ENCODE results near the gene BPI.
A peak's percentile ranks its signal among the peaks of the same experiment; 100 is the strongest.
"Not testable (repeated sequence)": the region's sequence is repeated elsewhere in the genome, so short reads cannot be mapped to it uniquely, and the experiment has no call there.

BPI gene

GRCh38 chr20:38304845-38305447 lies 990 bp downstream of the BPI start:
- DNase-seq (ENCODE audit: low spot score), result no peak

GRCh38 chr20:38305541-38305940 lies 1.6 kb downstream of the BPI start:
- no peak for DNase-seq (ENCODE audit: low spot score)

DNA sequence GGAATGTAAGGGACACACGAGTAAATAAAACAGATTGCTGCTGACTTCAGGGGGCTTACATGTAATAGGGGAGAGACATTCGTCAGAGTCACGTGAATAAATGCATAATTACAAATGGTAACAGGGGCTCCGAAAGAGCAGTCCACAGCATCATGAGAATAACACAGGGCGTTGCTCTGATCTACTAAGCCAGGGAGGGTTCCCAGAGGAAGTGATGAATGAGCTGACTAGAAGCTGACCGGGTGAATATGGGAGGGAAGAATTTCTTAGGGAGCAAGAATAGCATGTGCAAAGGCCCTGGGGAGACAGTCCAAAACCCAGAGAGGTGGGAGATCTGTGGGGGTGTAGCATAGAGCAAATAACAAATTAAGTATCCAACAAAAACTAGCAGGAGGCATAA lies 2.4 kb downstream of the BPI start:
- no peak for DNase-seq (ENCODE audit: low spot score)

GRCh38 chr20:38307371-38308046 lies 3.6 kb downstream of the BPI start:
- DNase-seq (ENCODE audit: low spot score), result no peak

DNA sequence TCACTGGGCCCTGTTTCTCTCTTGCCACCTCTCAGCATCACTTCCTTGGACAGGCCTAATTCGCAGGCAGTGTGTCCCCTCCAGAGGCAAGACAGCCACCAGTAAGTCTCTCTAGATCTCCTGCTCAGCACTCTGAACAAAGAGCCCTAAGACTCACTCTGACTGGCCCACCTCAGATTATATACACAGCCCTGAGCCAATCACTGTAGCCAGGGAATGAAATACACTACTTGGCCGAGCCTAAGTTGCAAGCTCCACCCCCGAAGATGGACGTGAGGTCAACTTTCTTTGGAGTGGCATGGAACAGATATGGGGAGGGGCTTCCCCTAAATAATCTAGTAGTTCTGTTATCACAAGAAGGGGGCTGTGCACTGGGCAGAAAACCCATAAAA lies 4.1 kb downstream of the BPI start:
- DNase-seq (ENCODE audit: low spot score), result no peak

DNA sequence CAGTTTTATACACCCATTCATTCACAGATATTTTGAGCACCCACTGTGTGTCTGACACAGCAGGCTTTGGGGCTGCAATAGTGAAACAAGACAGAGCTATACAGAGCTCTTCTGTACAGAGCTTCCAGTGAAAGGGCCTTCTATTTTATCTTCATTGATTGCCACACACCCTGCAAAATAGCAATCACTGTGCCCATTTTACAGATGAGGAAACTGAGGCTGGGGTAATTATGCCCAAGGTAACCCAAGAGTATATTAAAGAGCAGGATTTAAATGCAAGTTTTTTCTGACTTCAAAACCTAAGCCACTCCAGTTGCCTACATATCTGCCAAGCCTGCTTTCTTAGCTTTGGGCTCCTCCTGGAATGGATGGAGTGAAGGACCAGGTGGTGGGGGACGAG lies 4.5 kb downstream of the BPI start:
- DNase-seq (ENCODE audit: low spot score), result no peak

- DNase-seq (ENCODE audit: low spot score), result no peak
Measured at GRCh38 chr20:38311091-38311490, 7.1 kb downstream of the BPI start.

DNA sequence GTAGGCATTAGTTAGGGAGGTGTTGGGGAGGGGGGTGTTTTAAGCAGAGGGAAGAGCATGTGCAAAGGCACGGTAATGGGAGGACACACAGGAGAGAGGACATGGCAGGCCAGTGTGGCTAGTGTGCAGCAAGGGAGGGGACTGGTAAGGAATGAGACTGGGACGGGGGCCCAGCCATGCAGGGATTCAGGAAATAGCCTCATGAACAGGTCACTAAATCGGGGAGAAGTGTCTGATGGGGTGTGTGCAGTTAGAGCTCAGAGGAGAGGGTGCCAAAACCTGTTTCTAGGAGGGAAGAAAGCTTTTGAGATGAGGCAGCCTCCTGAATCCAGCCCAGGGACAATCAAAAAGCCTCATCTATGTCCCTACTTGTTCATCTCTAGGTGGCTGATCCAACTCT lies 7.5 kb downstream of the BPI start:
- no peak for DNase-seq (ENCODE audit: low spot score)

- DNase-seq (ENCODE audit: low spot score), result no peak
Measured at GRCh38 chr20:38313676-38314075, 9.7 kb downstream of the BPI start.

GRCh38 chr20:38314350-38314749 lies 10.4 kb downstream of the BPI start:
- not testable (repeated sequence) for DNase-seq (ENCODE audit: low spot score)

DNA sequence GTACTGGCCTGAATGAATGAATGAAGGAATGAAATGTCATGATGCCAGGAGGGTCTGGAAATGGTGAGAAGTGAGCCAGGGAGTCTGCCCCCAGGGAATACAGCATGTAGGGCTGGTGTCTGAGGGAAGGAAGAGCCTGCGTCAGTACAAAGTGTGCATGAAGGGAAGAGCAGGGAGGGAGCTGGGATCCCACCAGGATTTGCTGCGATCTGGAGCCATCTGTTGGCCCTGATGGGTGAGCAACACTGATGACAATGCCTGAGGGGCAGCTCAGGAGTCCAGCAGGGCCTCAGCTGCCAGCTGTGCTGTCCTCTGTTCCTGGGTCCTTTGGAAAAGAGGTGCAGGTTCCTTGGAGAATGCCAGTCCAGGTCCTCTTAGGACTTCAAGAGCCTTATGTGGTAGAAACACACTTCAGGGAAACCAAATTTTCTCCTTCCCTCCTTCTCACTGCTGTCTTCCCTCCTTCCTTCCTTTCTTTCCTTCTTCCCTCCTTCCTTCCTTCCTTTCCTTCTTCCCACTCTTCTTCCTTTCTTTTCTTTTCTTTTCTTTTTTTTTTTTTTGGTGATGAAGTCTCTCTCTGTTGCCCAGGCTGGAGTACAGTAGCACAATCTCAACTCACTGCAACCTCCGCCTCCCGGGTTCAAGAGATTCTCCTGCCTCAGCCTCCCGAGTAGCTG lies 11.5 kb downstream of the BPI start:
- DNase-seq (ENCODE audit: low spot score), result no peak

- DNase-seq (ENCODE audit: low spot score), result no peak
Measured at GRCh38 chr20:38316341-38316740, 12.4 kb downstream of the BPI start.

DNA sequence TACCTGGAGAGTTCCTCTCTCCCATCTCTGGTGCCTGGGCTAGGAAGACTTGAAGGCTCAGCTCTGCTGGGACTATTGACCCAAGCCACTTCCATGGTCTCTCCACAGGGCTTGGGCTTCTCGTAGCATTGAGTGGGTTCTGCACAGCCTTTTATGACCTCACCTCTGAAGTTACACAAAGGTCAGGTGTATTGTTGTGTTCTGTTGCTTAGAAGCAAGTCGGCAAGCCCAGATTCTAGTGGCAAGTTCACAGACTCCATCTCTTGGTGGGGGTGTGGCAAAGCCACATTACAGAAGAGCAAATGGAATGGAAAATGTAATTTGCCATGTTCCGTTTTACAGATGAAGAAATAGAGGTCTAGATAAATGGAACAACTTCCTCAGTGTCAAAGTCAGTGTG lies 13.5 kb downstream of the BPI start:
- no peak for DNase-seq (ENCODE audit: low spot score)

GRCh38 chr20:38320221-38320620 lies 16.3 kb downstream of the BPI start:
- DNase-seq (ENCODE audit: low spot score), result no peak

DNA sequence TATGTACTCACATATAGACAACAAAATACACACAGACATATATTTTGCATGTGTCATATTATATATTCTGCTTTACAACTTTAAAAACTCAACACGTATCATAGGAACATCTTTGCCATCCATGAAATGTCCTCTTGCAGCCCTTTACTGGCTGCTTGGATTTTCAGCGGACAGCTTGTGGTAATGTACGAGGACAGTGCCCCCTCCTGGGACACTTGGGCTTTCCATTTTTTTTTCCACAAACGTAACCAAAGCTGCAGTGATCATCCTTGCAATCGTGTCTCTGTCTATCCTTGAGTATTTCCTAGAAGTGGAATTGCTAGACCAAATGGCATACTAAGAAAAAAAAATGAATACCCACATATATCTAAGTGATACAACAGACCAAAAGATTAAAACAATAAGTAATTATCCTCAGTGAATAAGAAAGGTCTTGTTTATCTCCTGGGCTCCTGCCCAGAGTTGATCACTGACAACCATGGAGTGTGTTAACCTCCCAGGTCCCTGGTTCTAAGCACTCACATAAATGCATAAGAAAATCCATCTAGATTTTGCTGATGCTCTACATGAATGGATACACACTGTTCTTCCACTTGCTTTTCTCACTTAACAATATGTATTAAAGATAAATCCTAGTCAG lies 18.1 kb downstream of the BPI start:
- peak; percentile 80 for DNase-seq (ENCODE audit: low spot score)

DNA sequence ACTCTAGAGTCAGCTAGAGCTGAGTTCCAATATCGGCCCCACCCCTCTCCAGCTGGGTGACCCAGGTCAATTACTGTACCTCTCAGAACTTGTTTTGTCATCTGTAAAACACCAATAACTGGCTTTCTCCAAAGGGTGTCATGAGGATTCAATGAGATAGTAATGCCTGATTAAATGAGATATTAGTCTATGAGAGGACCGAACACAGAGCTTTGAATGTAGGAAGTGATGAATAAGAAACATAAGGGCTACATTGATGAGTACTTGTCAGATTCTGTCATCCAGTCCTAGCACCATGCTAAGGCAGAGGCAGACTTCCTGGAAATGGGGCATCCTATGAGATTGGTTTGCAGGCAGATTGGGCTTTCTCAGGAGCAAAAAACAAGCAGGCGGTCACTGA lies 20.2 kb downstream of the BPI start:
- no peak for DNase-seq (ENCODE audit: low spot score)

- DNase-seq (ENCODE audit: low spot score), result no peak
Measured at GRCh38 chr20:38325167-38325566, 21.2 kb downstream of the BPI start.

GRCh38 chr20:38325905-38326304 lies 21.9 kb downstream of the BPI start:
- DNase-seq (ENCODE audit: low spot score), result no peak

GRCh38 chr20:38326309-38326708 lies 22.4 kb downstream of the BPI start:
- no peak for DNase-seq (ENCODE audit: low spot score)

DNA sequence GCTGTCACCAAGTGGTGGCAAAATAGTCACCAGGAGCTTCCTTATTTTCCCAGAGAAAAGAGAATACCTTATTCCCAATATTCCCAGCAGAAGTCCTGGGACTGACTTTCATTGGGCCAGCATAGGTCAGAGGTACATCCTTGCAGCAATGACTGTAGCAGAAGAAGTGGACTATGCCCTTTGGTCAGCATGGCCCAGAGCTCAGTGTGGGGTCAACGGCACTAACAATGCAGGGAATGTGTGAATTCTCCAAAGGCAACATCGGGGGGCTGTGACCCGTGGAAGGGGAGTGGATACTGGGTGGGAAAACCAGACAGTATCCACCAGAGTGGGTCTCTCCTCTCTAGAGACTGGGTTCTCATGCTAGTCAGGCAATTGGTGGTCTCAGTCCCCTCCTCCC lies 26.7 kb downstream of the BPI start:
- no peak for DNase-seq (ENCODE audit: low spot score)

- no peak for DNase-seq (ENCODE audit: low spot score)
Measured at GRCh38 chr20:38331245-38331644, 27.3 kb downstream of the BPI start.

GRCh38 chr20:38331814-38332213 lies 27.9 kb downstream of the BPI start:
- DNase-seq (ENCODE audit: low spot score), result no peak

DNA sequence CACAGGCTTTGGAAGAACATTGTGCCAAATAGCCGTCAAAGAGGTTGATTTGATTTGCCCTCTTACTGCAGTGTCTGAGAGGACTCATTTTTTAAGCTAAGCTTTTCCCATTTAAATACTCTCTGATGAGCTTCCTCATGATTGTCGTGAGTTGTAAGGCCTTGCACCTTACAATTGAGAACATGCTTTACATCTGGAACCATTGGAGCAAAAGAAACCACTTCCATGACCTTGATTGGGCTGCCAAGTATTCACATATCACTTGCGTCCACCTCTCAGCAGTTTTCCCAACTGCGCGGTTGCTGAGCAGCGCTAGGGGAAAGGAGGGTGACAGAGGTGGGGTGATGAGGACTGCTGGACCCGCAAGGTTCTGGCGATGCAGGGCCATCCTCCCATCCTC lies 30.1 kb downstream of the BPI start:
- no peak for DNase-seq (ENCODE audit: low spot score)
